Neuron (in vitro differentiated cells): ENCODE measurements around the gene FOXD2.

Experiments used
- H2AFZ ChIP-seq: one replicate; pipeline ENCODE4 v1.6.1; 2013; ENCODE audit warnings: low read depth, mild to moderate bottlenecking, inconsistent platforms, low read length, moderate library complexity
- H3K27me3 ChIP-seq: one replicate; pipeline ENCODE4 v1.6.1; 2013; ENCODE audit warnings: low read length; ENCODE audit not compliant: insufficient read depth
- H3K36me3 ChIP-seq: one replicate; pipeline ENCODE4 v1.6.1; 2013; ENCODE audit warnings: low read length; ENCODE audit not compliant: insufficient read depth
- H3K4me1 ChIP-seq: one replicate; pipeline ENCODE4 v1.6.1; 2013; ENCODE audit warnings: low read length; ENCODE audit not compliant: insufficient read depth
- H3K4me3 ChIP-seq: 2 replicates; pipeline ENCODE4 v1.5.1; 2013; ENCODE audit warnings: mild to moderate bottlenecking, low read length, moderate library complexity
- H3K9me3 ChIP-seq: one replicate; pipeline ENCODE4 v1.6.1; 2013; ENCODE audit warnings: low read length

FOXD2 gene

GRCh38 chr1:47423872-47424271 lies 14.0 kb upstream of the FOXD2 start:
- H3K4me1 ChIP-seq: no peaks in the 10 kb centered on the region
- no peak overlapping the region for H3K4me3 ChIP-seq
- peaks cover 42% of the 10 kb centered on the region for H3K27me3 ChIP-seq
- no peaks in the 10 kb centered on the region for H3K9me3 ChIP-seq
- no peak overlapping the region for H2AFZ ChIP-seq
- no peaks in the 10 kb centered on the region for H3K36me3 ChIP-seq

GRCh38 chr1:47424336-47424982 lies 13.4 kb upstream of the FOXD2 start:
- H3K36me3 ChIP-seq: no peaks in the 10 kb centered on the region
- H3K4me3 ChIP-seq: no peak overlapping the region
- peaks cover 42% of the 10 kb centered on the region for H3K27me3 ChIP-seq
- H3K4me1 ChIP-seq: no peaks in the 10 kb centered on the region
- no peaks in the 10 kb centered on the region for H3K9me3 ChIP-seq
- no peak overlapping the region for H2AFZ ChIP-seq

GRCh38 chr1:47431534-47431933 lies 6.3 kb upstream of the FOXD2 start:
- Histone ChIP-seq H3K4me3 (no peak overlapping the region), H3K9me3 (no peaks in the 10 kb centered on the region), H3K4me1 (peaks cover 7% of the 10 kb centered on the region), H2AFZ (no peak overlapping the region), H3K36me3 (no peaks in the 10 kb centered on the region), H3K27me3 (peaks cover 71% of the 10 kb centered on the region)

- no peak overlapping the region for H2AFZ ChIP-seq
- H3K9me3 ChIP-seq: no peaks in the 10 kb centered on the region
- peaks cover 7% of the 10 kb centered on the region for H3K4me1 ChIP-seq
- no peaks in the 10 kb centered on the region for H3K36me3 ChIP-seq
- no peak overlapping the region for H3K4me3 ChIP-seq
- H3K27me3 ChIP-seq: peaks cover 73% of the 10 kb centered on the region
Observed at GRCh38 chr1:47432071-47433036, 5.5 kb upstream of the FOXD2 start.

- Histone ChIP-seq H2AFZ (no peak overlapping the region), H3K4me3 (no peak overlapping the region), H3K36me3 (no peaks in the 10 kb centered on the region), H3K9me3 (no peaks in the 10 kb centered on the region), H3K4me1 (peaks cover 7% of the 10 kb centered on the region), H3K27me3 (peaks cover 70% of the 10 kb centered on the region)
Observed at GRCh38 chr1:47433037-47433421, 4.8 kb upstream of the FOXD2 start.

GRCh38 chr1:47433477-47434050 lies 4.3 kb upstream of the FOXD2 start:
- H2AFZ ChIP-seq: no peak overlapping the region
- no peaks in the 10 kb centered on the region for H3K36me3 ChIP-seq
- peaks cover 70% of the 10 kb centered on the region for H3K27me3 ChIP-seq
- H3K9me3 ChIP-seq: no peaks in the 10 kb centered on the region
- H3K4me1 ChIP-seq: peaks cover 7% of the 10 kb centered on the region
- no peak overlapping the region for H3K4me3 ChIP-seq

GRCh38 chr1:47434051-47434842 lies 3.6 kb upstream of the FOXD2 start:
- no peak overlapping the region for H3K4me3 ChIP-seq
- peak overlapping the region; percentile 54 for H2AFZ ChIP-seq
- H3K36me3 ChIP-seq: no peaks in the 10 kb centered on the region
- H3K27me3 ChIP-seq: peaks cover 69% of the 10 kb centered on the region
- no peaks in the 10 kb centered on the region for H3K9me3 ChIP-seq
- peaks cover 7% of the 10 kb centered on the region for H3K4me1 ChIP-seq

GRCh38 chr1:47435506-47436303 lies 2.1 kb upstream of the FOXD2 start:
- Histone ChIP-seq H3K4me3 (no peak overlapping the region), H3K27me3 (peaks cover 80% of the 10 kb centered on the region), H3K36me3 (no peaks in the 10 kb centered on the region), H3K4me1 (peaks cover 7% of the 10 kb centered on the region), H3K9me3 (no peaks in the 10 kb centered on the region), H2AFZ (no peak overlapping the region)

GRCh38 chr1:47436304-47436978 lies 1.4 kb upstream of the FOXD2 start:
- Histone ChIP-seq H2AFZ (peak overlapping the region; percentile 86), H3K36me3 (no peaks in the 10 kb centered on the region), H3K4me3 (peak overlapping the region; percentile 54), H3K9me3 (no peaks in the 10 kb centered on the region), H3K4me1 (peaks cover 7% of the 10 kb centered on the region), H3K27me3 (peaks cover 85% of the 10 kb centered on the region)

- Histone ChIP-seq H3K4me1 (peaks cover 7% of the 10 kb centered on the region), H3K27me3 (peaks cover 86% of the 10 kb centered on the region), H3K36me3 (no peaks in the 10 kb centered on the region), H2AFZ (peak overlapping the region; percentile 86), H3K9me3 (peaks cover 2% of the 10 kb centered on the region), H3K4me3 (peak overlapping the region; percentile 54)
Observed at GRCh38 chr1:47436979-47437446, 831 bp upstream of the FOXD2 start.

GRCh38 chr1:47438165-47439016 lies 547 bp downstream of the FOXD2 start:
- H3K9me3 ChIP-seq: peaks cover 2% of the 10 kb centered on the region
- H3K4me3 ChIP-seq: no peak overlapping the region
- H3K27me3 ChIP-seq: peaks cover 87% of the 10 kb centered on the region
- no peak overlapping the region for H2AFZ ChIP-seq
- no peaks in the 10 kb centered on the region for H3K36me3 ChIP-seq
- H3K4me1 ChIP-seq: peaks cover 7% of the 10 kb centered on the region
